RCC 7860 (cell line): ENCODE data around the gene MPZL3.

Experiments
- DNase-seq: peaks from one replicate; pipeline ENCODE4 v3.0.0-alpha.2; 2015; ENCODE audit warnings: low spot score
- FAIRE-seq: peaks from 2 replicates; lab custom pipeline; 2012; peaks lifted over from hg19 to GRCh38; lab: Jason Lieb, UNC

Gene MPZL3

GRCh38 chr11:118264569-118265465 is 12.7 kb upstream of the MPZL3 start:
- FAIRE-seq (no peak), DNase-seq (no peak)

DNA sequence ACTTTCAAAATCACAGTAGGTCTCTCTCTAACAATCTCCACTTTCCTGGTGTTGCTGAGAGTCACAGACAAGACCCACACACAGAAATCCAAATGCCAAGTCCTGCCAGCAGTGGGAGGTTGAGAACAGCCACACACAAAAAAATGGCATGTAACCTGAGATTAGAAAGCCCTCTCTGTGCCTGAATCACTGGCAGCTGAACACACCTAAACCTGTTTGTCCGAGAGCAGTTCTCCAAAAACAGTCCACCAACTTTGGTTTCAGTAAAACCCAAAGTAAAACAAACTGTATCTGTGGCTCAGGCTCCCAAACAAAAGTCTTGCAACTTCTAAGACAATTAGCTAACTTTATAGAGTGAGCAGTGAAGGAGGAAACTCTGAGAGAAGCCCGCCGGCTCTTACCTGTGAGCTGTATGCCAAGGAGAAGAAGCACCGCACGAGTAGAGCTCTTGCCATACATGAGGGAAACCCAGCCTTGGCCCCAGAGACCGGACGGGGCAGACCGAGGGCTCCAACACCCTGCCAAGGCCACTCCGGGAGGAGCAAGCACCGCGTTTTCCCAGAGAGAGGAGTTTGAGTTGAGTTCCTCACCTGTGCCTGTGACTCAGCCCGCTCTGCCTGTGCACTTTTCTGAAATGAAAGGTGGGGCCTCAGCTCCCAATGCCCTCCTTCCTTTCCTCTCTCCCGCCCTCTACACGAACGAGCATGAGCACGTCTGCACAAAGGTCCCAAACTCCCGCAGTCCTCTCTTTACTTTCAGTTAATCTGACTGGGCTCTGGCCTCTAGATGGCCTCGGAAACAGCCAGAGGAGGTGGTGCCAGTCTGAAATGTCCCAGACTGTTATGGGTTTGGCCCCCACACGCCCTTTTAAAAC is 11.8 kb upstream of the MPZL3 start, which contains the start of gene MPZL2:
MPZL2 (minus strand) TSS at position 603 of the 874 bp plus-strand sequence; CDS start at position 459, 144 bp downstream.
- no peak for FAIRE-seq
- no peak for DNase-seq

DNA sequence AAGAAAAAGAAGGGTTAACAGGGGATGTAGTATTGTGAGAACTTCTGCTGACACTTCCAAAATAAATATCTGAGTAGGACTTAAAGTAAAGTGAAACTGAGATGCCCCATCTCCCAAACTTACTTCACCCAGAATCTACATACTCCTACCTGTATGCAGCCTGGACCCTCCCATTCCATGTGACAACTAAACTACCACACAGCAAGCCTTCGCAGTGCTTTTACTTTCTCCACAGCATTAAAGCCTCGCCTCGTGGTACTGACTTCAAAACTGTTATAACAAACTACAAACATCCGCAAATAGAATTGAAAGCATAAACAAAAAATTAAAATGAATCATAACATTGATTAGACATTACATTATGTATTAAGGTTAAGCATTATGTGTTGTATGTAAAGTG is 10.9 kb upstream of the MPZL3 start:
- FAIRE-seq = no peak

DNA sequence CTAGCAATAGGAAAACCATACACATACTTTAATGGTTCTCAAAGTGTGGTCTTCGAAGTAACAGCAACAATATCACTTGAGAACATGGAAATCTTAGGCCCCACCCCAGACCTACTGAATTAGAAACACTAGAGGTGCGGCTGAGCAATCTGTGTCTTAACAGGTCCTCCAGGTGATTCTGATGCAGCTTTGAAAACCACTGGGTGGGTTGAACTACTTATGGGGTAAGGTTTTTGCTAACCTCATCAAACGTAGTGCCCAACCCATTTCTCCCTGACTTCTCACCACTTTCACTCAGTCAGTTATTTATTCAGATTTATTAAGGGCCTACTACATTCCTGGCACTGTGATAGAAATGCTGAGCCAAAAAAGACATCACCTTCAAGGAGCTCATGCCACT is 8.2 kb upstream of the MPZL3 start:
- no peak for DNase-seq
- no peak for FAIRE-seq

More for the DNA sequence above, 10.9 kb upstream of the MPZL3 start:
- DNase-seq = no peak

DNA sequence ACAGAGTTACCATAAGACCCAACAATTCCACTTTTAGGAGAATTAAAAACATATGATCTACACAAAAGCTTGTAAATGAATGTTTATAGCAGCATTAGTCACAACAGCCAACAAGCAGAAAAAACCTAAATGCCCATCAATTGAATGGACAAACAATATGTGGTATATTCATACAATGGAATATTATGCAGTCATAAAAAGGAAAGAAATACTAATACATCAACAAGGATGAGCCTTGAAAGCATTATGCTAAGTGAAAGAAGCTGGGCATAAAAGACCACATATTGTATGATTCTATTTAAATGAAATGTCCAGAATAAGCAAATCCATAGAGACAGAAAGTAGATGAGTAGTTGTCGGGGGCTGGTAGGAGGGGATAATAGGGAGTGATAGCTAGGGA is 7.0 kb upstream of the MPZL3 start:
- no peak for DNase-seq
- no peak for FAIRE-seq

GRCh38 chr11:118258410-118258809 is 6.2 kb upstream of the MPZL3 start:
- FAIRE-seq (no peak), DNase-seq (no peak)

DNA sequence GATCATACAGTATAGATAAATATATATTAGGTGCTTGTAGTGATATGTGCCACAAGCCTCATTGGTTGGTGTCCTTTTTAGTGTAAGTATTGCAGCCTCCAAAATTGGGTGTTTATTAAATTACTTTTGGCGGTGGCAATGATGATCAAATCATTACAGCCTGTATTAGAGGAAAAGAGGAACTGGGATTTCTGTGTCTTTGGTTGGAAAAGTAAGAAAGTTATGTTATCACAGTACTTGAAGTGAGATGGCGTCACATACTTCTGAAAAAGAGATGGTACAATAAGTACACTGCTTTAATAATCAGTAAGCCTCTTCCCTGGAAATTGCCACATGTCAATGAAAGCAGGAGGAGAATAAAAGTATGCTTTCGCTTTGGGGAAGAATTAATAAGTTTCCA is 523 bp upstream of the MPZL3 start:
- no peak for FAIRE-seq
- DNase-seq = no peak

DNA sequence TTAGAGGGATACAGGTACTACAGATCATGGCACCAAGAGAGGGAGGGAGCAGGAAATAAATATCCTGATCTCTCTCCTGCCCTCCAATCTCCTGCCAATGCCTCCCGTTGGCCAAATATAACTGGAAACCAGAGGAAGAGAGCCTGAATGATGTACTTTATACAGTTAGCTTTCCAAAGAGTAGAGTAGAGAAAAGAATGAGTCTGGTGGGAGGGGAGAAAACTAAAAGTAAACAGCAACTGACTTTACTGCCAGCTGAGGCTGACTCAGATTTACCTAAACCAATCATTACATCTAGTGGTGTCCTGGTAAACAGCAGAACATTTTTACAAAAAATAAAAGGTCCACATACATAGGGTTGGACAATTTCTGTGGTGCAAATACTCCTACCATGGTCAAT is 5.1 kb downstream of the MPZL3 start:
- DNase-seq (no peak), FAIRE-seq (no peak)

DNA sequence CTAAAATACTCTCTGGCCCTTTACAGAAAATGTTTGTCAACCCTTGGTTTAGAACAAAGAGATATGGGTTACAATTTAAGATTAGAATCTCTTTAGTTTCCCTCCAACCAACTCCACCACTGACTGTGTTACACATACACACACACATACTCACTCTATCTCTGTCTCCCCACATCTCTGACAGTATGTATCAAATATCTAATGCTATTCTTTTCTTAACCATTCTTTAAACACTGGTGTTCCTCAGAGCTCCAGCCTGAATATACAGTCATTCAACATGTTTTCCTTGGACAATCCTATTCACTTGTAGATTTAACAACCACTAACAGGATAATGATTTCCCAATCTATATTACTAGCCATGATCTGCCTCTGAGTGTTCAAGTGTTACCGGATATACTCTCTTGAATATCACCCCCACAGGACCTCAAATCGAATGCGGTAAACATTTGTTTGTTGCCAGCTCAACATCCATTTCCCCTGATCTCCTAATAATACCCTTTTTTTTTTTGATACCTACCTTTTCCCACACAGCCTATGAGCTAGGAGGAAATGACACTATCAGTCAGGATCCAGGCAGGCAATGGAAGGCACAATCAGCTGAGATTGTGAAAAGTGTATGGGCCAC is 6.1 kb downstream of the MPZL3 start:
- FAIRE-seq = no peak
- no peak for DNase-seq

DNA sequence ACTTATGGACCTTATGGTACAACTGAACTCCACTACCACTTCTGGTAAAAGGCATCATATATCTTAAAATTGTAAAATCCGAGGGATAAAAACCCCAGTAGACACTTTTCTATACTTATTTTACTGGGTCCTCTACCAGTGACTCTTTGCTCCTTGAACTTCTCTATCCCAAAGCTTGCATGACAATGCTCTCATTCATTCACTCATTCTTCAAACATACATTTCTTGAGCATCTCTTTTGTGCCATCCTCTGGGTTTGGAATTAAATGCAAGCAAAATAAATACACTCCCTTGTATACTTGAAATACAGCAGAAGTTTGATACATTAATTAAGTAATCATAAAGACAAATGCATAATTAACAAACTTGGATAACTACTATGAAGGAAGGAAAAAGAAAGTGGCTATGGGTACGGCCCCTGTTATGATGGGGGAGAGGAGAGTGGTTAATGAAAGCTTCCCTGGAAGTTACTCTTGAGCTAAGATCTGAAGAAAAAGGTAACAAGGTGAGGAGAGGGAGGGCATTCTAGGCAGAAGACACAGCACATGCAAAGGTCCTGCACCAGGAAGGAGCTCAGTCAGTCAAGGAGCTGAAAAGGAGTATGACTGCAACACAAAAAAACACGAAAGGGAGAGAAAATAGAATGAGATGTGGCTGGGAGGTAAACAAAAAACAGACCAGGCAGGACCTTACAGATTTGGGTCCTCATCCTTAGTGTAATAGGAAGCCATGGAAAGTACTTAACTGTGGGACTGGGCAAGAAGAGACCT is 8.0 kb downstream of the MPZL3 start:
- FAIRE-seq = no peak
- DNase-seq = no peak

- FAIRE-seq = no peak
Measured at GRCh38 chr11:118243161-118243560, 9.0 kb downstream of the MPZL3 start.

DNA sequence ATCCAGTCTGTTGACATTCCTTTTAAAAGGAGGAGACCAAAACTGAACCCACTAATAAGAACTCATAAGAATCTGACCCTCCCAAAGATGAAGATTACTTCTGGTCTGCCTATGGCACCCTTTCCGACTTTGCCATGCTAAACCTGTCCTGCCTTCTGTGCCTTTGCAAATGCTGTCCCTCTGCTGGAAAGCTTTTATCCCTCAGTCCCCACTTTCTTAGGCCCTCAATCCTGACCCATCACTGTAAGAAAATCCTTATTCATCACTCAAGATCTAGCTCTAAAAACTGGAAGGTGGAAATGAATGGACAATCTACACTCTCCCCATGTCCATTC is 10.4 kb downstream of the MPZL3 start:
- FAIRE-seq (no peak), DNase-seq (no peak)

More at GRCh38 chr11:118243161-118243560, 9.0 kb downstream of the MPZL3 start:
- no peak for DNase-seq

- DNase-seq = peak; percentile 54
- no peak for FAIRE-seq
Measured at GRCh38 chr11:118240999-118241763, 11.0 kb downstream of the MPZL3 start.

- no peak for DNase-seq
- no peak for FAIRE-seq
Measured at GRCh38 chr11:118239509-118240205, 12.5 kb downstream of the MPZL3 start.

DNA sequence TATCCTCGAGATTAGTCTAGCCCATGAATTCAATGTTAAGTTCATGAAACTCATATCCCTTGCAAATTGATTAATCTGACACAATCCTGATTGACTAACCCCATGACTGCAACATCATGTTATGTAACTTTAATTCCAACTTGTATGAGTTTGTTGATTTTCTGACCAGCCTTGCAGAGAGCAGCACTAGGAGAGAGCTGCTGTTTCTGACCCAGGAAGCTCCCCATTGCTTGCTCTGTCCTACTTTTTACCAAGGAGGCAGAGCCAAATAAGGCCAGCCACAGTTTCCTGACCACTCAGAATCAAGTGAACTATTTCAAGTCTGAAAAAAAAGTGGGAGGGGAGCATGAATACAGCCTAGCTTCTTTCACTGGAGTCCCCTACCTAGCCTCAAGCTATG is 13.2 kb downstream of the MPZL3 start:
- DNase-seq (no peak), FAIRE-seq (no peak)

DNA sequence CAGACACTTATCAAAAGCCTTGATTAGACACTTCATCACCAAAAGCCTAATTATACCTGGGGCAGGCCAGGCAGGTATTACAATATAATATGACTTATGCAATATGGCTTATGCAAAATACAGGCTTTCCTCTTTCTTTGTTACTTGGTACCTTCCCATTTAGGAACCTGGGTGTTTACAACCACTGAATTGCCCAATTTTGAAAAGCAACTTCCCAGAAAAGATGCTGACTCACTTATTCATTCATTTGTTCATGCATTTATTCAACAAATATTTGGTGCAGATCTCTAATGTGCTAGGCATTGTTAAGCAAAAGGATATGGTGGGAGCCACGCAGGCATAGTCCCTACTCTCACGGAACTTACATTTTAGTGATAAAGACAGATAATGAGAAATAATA is 13.7 kb downstream of the MPZL3 start:
- FAIRE-seq = no peak
- DNase-seq = no peak

GRCh38 chr11:118236170-118236569 is 16.0 kb downstream of the MPZL3 start:
- FAIRE-seq (no peak), DNase-seq (no peak)

DNA sequence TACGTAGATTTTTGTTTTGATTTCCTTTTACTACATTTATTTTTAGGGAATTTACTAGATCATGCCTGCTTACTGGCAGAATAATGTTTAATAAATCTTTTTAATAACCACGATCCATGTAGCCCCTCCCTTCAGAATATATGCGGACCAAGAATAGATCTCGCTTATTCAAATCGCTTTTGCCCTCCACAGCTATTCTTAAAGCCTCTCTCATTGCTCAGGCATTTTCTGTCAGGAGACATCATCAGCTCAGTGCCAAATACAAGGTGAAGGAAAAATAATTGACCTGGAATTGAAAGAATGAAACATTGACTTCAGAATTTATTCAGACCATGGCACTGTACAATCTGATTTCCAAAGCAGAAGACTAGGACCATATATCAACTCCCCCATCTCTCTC is 17.3 kb downstream of the MPZL3 start:
- FAIRE-seq (no peak), DNase-seq (no peak)

- no peak for DNase-seq
- no peak for FAIRE-seq
Measured at GRCh38 chr11:118233850-118234249, 18.3 kb downstream of the MPZL3 start.
